CD4-positive, alpha-beta memory T cell (primary cell): ENCODE measurements around the gene CFAP97D2. TPM values are rescaled to one million over a fixed set of nuclear protein-coding genes. Genes with fewer than 3 reads are reported as not detected.

Experiments used
- CTCF ChIA-PET: fragments of 350-600 bp; sonication (Branson Sonifier 250); formaldehyde crosslinking; loops from one replicate; lab custom pipeline; 2021; ENCODE audit warnings: inconsistent platforms; ENCODE audit not compliant: partially characterized antibody; lab: Charles Lee
- POLR2A ChIA-PET: fragments of 350-600 bp; sonication (Branson Sonifier 250); formaldehyde crosslinking; loops from one replicate; lab custom pipeline; 2021; ENCODE audit not compliant: partially characterized antibody; lab: Charles Lee
- DNase-seq, 5 donors: peaks; one replicate each; pipeline versions ENCODE4 v3.0.0 to v3.0.0-alpha.2; 2020 to 2022; ENCODE audit warnings: mixed read lengths in 1 of 5
- H3K27ac ChIP-seq: one replicate; pipeline ENCODE4 v1.7.0; 2013; ENCODE audit warnings: low read depth, low read length
- H3K27me3 ChIP-seq: 2 replicates; pipeline ENCODE4 v1.7.0; 2013; ENCODE audit warnings: mild to moderate bottlenecking, low read length, moderate library complexity; ENCODE audit not compliant: insufficient read depth
- H3K36me3 ChIP-seq: 2 replicates; pipeline ENCODE4 v1.7.0; 2013; ENCODE audit warnings: mild to moderate bottlenecking, low read length, moderate library complexity; ENCODE audit not compliant: insufficient read depth
- H3K4me1 ChIP-seq: 2 replicates; pipeline ENCODE4 v1.7.0; 2013; ENCODE audit warnings: mild to moderate bottlenecking, low read length, moderate library complexity; ENCODE audit not compliant: insufficient read depth
- H3K4me3 ChIP-seq, 2 donors: one replicate each; pipeline ENCODE4 v1.7.0; 2013; ENCODE audit warnings: low read length in 2 of 2, mild to moderate bottlenecking in 1 of 2
- H3K9me3 ChIP-seq, 2 donors: one replicate each; pipeline ENCODE4 v1.7.0; 2013; ENCODE audit warnings: low read length in 2 of 2, control low read depth in 1 of 2; ENCODE audit not compliant: control insufficient read depth in 1 of 2
- H3K27ac Mint-ChIP-seq, 7 donors: one replicate each; pipeline ENCODE4 v1.8.0; 2020 to 2021; ENCODE audit warnings: mixed read lengths in 7 of 7, mild to moderate bottlenecking in 6 of 7, inconsistent platforms in 3 of 7, moderate library complexity in 3 of 7
- H3K27me3 Mint-ChIP-seq, 2 donors: one replicate each; pipeline ENCODE4 v1.8.0; 2020 to 2021; ENCODE audit warnings: mixed read lengths in 2 of 2
- H3K36me3 Mint-ChIP-seq, 2 donors: one replicate each; pipeline ENCODE4 v1.8.0; 2020 to 2021; ENCODE audit warnings: mixed read lengths in 2 of 2, inconsistent platforms in 1 of 2, mild to moderate bottlenecking in 1 of 2
- H3K4me1 Mint-ChIP-seq, 4 donors: one replicate each; pipeline ENCODE4 v1.8.0; 2020 to 2021; ENCODE audit warnings: mixed read lengths in 4 of 4, mild to moderate bottlenecking in 1 of 4
- H3K4me3 Mint-ChIP-seq, 8 donors: one replicate each; pipeline ENCODE4 v1.8.0; 2020 to 2021; ENCODE audit warnings: mixed read lengths in 8 of 8, mild to moderate bottlenecking in 7 of 8, moderate library complexity in 6 of 8, inconsistent platforms in 3 of 8
- H3K9me3 Mint-ChIP-seq, 8 donors: one replicate each; pipeline ENCODE4 v1.8.0; 2020 to 2021; ENCODE audit warnings: mixed read lengths in 8 of 8, mild to moderate bottlenecking in 5 of 8, inconsistent platforms in 3 of 8, moderate library complexity in 1 of 8
- intact Hi-C: fragments of 100-400 bp; cut with micrococcal nuclease; formaldehyde crosslinking; loops from one replicate; pipeline ENCODE4 v1.15.1; 2023
- polyA plus RNA-seq, 2 donors: library from polyadenylated mRNA; unstranded; fragments of 300-500 nt; fragmentation: Illumina TruSeq; gene quantifications; one replicate each; pipeline ENCODE4 v1.2.3, GENCODE V29; 2021
- total RNA-seq, 2 experiments: library from RNA; stranded (reverse); gene quantifications; one replicate each; pipeline ENCODE4 v1.2.3, GENCODE V29; 2021

The CFAP97D2 gene
- total and polyA plus RNA-seq, 4 experiments from 2014 or later = not detected

- Mint-ChIP-seq H3K36me3 (no peaks in the 10 kb centered on the region), H3K27ac (peak overlapping the region; percentile 81 to 97 (median 93)), H3K9me3 (peaks cover 0 to 4% (median 0%) of the 10 kb centered on the region in 8 donors), H3K4me3 (peak overlapping the region in 7 of 8 donors; percentile 78 to 92 (median 88)), H3K27me3 (no peaks in the 10 kb centered on the region), H3K4me1 (peaks cover 50 to 95% (median 73%) of the 10 kb centered on the region in 4 donors)
- Histone ChIP-seq H3K27ac (peak overlapping the region; percentile 23), H3K27me3 (no peaks in the 10 kb centered on the region), H3K4me3 (peak overlapping the region in 1 of 2 donors; percentile 13), H3K36me3 (no peaks in the 10 kb centered on the region), H3K9me3 (no peaks in the 10 kb centered on the region), H3K4me1 (peaks cover 78% of the 10 kb centered on the region)
- CTCF ChIA-PET = interaction anchor here (1.1 to 2.9 kb wide), 13 partner anchors 8 to 60 kb away, joined by 3 to 13 read pairs (median 5); no protein-coding TSS in a partner anchor
- DNase-seq = no peak
- intact Hi-C loops = loop anchor here (1.0 to 5.0 kb wide), 2 partner anchors 14 to 35 kb away; no protein-coding TSS in a partner anchor
- POLR2A ChIA-PET = interaction anchor here (0.8 to 5.8 kb wide), 20 partner anchors 9 to 119 kb away, joined by 3 to 54 read pairs (median 6); partner anchors contain the start of genes RASA3 and UPF3A
Observed at GRCh38 chr13:114162533-114162922, 16.5 kb upstream of the CFAP97D2 start.

GRCh38 chr13:114164053-114164452, 15.0 kb upstream of the CFAP97D2 start:
- H3K4me1 Mint-ChIP-seq = peaks cover 42 to 94% (median 70%) of the 10 kb centered on the region in 4 donors
- ChIA-PET POLR2A (interaction anchor here (1.1 to 5.8 kb wide), 6 partner anchors 13 to 29 kb away, joined by 3 to 54 read pairs (median 12); no protein-coding TSS in a partner anchor), CTCF (interaction anchor here (1.3 to 2.9 kb wide), 4 partner anchors 20 to 58 kb away, joined by 4 to 11 read pairs (median 4); no protein-coding TSS in a partner anchor)
- Histone ChIP-seq H3K4me1 (peaks cover 72% of the 10 kb centered on the region), H3K27ac (no peak overlapping the region), H3K27me3 (no peaks in the 10 kb centered on the region), H3K4me3 (no peak overlapping the region), H3K36me3 (no peaks in the 10 kb centered on the region), H3K9me3 (no peaks in the 10 kb centered on the region)
- no peak for DNase-seq
- H3K27me3 Mint-ChIP-seq = no peaks in the 10 kb centered on the region
- intact Hi-C loops = loop anchor here (5.0 kb wide), 1 partner anchor 37 kb away; no protein-coding TSS in a partner anchor
- no peak overlapping the region for H3K4me3 Mint-ChIP-seq
- H3K36me3 Mint-ChIP-seq = no peaks in the 10 kb centered on the region
- peaks cover 0 to 3% (median 0%) of the 10 kb centered on the region in 8 donors for H3K9me3 Mint-ChIP-seq
- H3K27ac Mint-ChIP-seq = peak overlapping the region in 1 of 7 donors; percentile 28

GRCh38 chr13:114164681-114165429, 14.2 kb upstream of the CFAP97D2 start:
- no peaks in the 10 kb centered on the region for H3K27me3 ChIP-seq
- ChIA-PET POLR2A (interaction anchor here (1.2 to 2.1 kb wide), 3 partner anchors 16 to 24 kb away, joined by 3 to 10 read pairs (median 5); no protein-coding TSS in a partner anchor), CTCF (interaction anchor here (1.3 to 1.7 kb wide), 3 partner anchors 21 to 57 kb away, joined by 4 read pairs; no protein-coding TSS in a partner anchor)
- peaks cover 64% of the 10 kb centered on the region for H3K4me1 ChIP-seq
- Mint-ChIP-seq H3K27me3 (no peaks in the 10 kb centered on the region), H3K36me3 (no peaks in the 10 kb centered on the region), H3K9me3 (no peaks in the 10 kb centered on the region), H3K27ac (peak overlapping the region in 3 of 7 donors; percentile 42 to 68 (median 50)), H3K4me3 (peak overlapping the region in 1 of 8 donors; percentile 33), H3K4me1 (peaks cover 34 to 86% (median 63%) of the 10 kb centered on the region in 4 donors)
- no peak for DNase-seq
- H3K4me3 ChIP-seq = no peak overlapping the region
- H3K9me3 ChIP-seq = no peaks in the 10 kb centered on the region
- H3K27ac ChIP-seq = no peak overlapping the region
- H3K36me3 ChIP-seq = no peaks in the 10 kb centered on the region
- intact Hi-C loops = loop anchor here (5.0 kb wide), 1 partner anchor 38 kb away; no protein-coding TSS in a partner anchor

- DNase-seq = no peak
- Mint-ChIP-seq H3K9me3 (peaks cover 0 to 7% (median 0%) of the 10 kb centered on the region in 8 donors), H3K36me3 (peaks cover 0 to under 1% of the 10 kb centered on the region in 2 donors), H3K27ac (peak overlapping the region in 1 of 7 donors; percentile 27), H3K4me3 (no peak overlapping the region), H3K27me3 (no peaks in the 10 kb centered on the region), H3K4me1 (peaks cover 22 to 69% (median 46%) of the 10 kb centered on the region in 4 donors)
- Histone ChIP-seq H3K27me3 (no peaks in the 10 kb centered on the region), H3K9me3 (no peaks in the 10 kb centered on the region), H3K36me3 (no peaks in the 10 kb centered on the region), H3K4me1 (peaks cover 47% of the 10 kb centered on the region), H3K27ac (no peak overlapping the region), H3K4me3 (no peak overlapping the region)
- ChIA-PET POLR2A (interaction anchor here (0.9 to 1.7 kb wide), 7 partner anchors 9 to 151 kb away, joined by 3 to 7 read pairs (median 4); no protein-coding TSS in a partner anchor), CTCF (interaction anchor here (1.0 to 1.3 kb wide), 4 partner anchors 14 to 26 kb away, joined by 3 to 5 read pairs (median 3); no protein-coding TSS in a partner anchor)
- intact Hi-C loops = no loop called here
Observed at GRCh38 chr13:114166381-114167131, 12.5 kb upstream of the CFAP97D2 start.

- no peak overlapping the region for H3K27ac ChIP-seq
- DNase-seq = no peak
- no peaks in the 10 kb centered on the region for H3K9me3 ChIP-seq
- Mint-ChIP-seq H3K36me3 (peaks cover 0 to 3% of the 10 kb centered on the region in 2 donors), H3K27me3 (no peaks in the 10 kb centered on the region), H3K4me3 (peak overlapping the region in 1 of 8 donors; percentile 61), H3K27ac (peak overlapping the region in 4 of 7 donors; percentile 18 to 91 (median 30)), H3K4me1 (peaks cover 13 to 61% (median 38%) of the 10 kb centered on the region in 4 donors), H3K9me3 (peaks cover 0 to 10% (median 5%) of the 10 kb centered on the region in 8 donors)
- peaks cover 39% of the 10 kb centered on the region for H3K4me1 ChIP-seq
- no peaks in the 10 kb centered on the region for H3K27me3 ChIP-seq
- no peaks in the 10 kb centered on the region for H3K36me3 ChIP-seq
- CTCF ChIA-PET = interaction anchor here (1.2 to 1.3 kb wide), 4 partner anchors 15 to 57 kb away, joined by 3 to 5 read pairs (median 4); no protein-coding TSS in a partner anchor
- H3K4me3 ChIP-seq = no peak overlapping the region
- intact Hi-C loops = no loop called here
- POLR2A ChIA-PET = interaction anchor here (1.1 to 1.7 kb wide), 6 partner anchors 11 to 42 kb away, joined by 3 to 7 read pairs (median 4); no protein-coding TSS in a partner anchor
Observed at GRCh38 chr13:114167426-114167825, 11.6 kb upstream of the CFAP97D2 start.

- Histone ChIP-seq H3K27me3 (no peaks in the 10 kb centered on the region), H3K27ac (no peak overlapping the region), H3K4me3 (no peak overlapping the region), H3K9me3 (no peaks in the 10 kb centered on the region), H3K4me1 (peaks cover 34% of the 10 kb centered on the region), H3K36me3 (no peaks in the 10 kb centered on the region)
- CTCF ChIA-PET = interaction anchor here (0.6 to 1.2 kb wide), 3 partner anchors 15 to 1249 kb away, joined by 3 to 5 read pairs (median 4); no protein-coding TSS in a partner anchor
- H3K27me3 Mint-ChIP-seq = no peaks in the 10 kb centered on the region
- POLR2A ChIA-PET = interaction anchor here (1.1 to 1.7 kb wide), 6 partner anchors 11 to 42 kb away, joined by 3 to 7 read pairs (median 4); no protein-coding TSS in a partner anchor
- no peak for DNase-seq
- H3K9me3 Mint-ChIP-seq = peaks cover 0 to 13% (median 8%) of the 10 kb centered on the region in 8 donors
- peaks cover 10 to 56% (median 33%) of the 10 kb centered on the region in 4 donors for H3K4me1 Mint-ChIP-seq
- peaks cover 0 to 3% of the 10 kb centered on the region in 2 donors for H3K36me3 Mint-ChIP-seq
- H3K27ac Mint-ChIP-seq = peak overlapping the region in 3 of 7 donors; percentile 13 to 26 (median 18)
- peak overlapping the region in 1 of 8 donors; percentile 25 for H3K4me3 Mint-ChIP-seq
- intact Hi-C loops = no loop called here
Observed at GRCh38 chr13:114167885-114168284, 11.2 kb upstream of the CFAP97D2 start.
